IMR-90 (cell line): Measurements from ENCODE around the gene RERE. TPM values are rescaled to one million over a fixed set of nuclear protein-coding genes. Genes with fewer than 3 reads are reported as not detected.

Source experiments
- ATAC-seq: fragments of 200-7000 bp; cut with Tn5 transposase; 2 replicates; pipeline ENCODE4 v1.9.1; 2020; ENCODE audit warnings: low read depth, mild to moderate bottlenecking, moderate library complexity
- BruUV-seq: library from RNA; stranded (reverse); fragments of 400-500 nt; replicated peaks from 2 replicates; lab custom pipeline; 2021; lab: Mats Ljungman, UMichigan
- CTCF ChIA-PET: fragments of 300-600 bp; formaldehyde crosslinking; extraction: SDS; loops from one replicate; lab custom pipeline; 2021; ENCODE audit warnings: antibody characterized with exemption; lab: Yijun Ruan, JAX
- POLR2A ChIA-PET: fragments of 300-600 bp; sonication (Branson Sonifier 250); formaldehyde crosslinking; loops from one replicate; lab custom pipeline; 2022; ENCODE audit warnings: antibody characterized with exemption; ENCODE audit not compliant: unreplicated experiment; lab: Charles Lee
- DNase-seq: peaks from one replicate; pipeline ENCODE4 v3.0.0; 2013
- H2AFZ ChIP-seq: replicated peaks from 2 replicates; pipeline ENCODE3; 2013; ENCODE audit warnings: low read length, mild to moderate bottlenecking; ENCODE audit not compliant: poor library complexity
- H2AK5ac ChIP-seq: 2 replicates; pipeline ENCODE4 v1.6.1; 2013; ENCODE audit warnings: low read depth, low read length, inconsistent platforms
- H2AK9ac ChIP-seq: replicated peaks from 2 replicates; pipeline ENCODE3; 2013; ENCODE audit warnings: mild to moderate bottlenecking, low read depth, low read length, moderate library complexity; ENCODE audit not compliant: poor library complexity
- H2BK120ac ChIP-seq: 2 replicates; pipeline ENCODE4 v1.6.1; 2013; ENCODE audit warnings: low read depth, low read length, inconsistent platforms
- H2BK15ac ChIP-seq: 3 replicates; pipeline ENCODE4 v1.6.1; 2013; ENCODE audit warnings: low read depth, low read length, inconsistent platforms
- H2BK20ac ChIP-seq: 2 replicates; pipeline ENCODE4 v1.6.1; 2013; ENCODE audit warnings: low read depth, mild to moderate bottlenecking, inconsistent platforms, low read length, moderate library complexity
- H2BK5ac ChIP-seq: 2 replicates; pipeline ENCODE4 v1.6.1; 2013; ENCODE audit warnings: mild to moderate bottlenecking, low read depth, low read length, inconsistent platforms; ENCODE audit not compliant: poor library complexity, severe bottlenecking
- H3K14ac ChIP-seq: replicated peaks from 2 replicates; pipeline ENCODE4 v1.6.1; 2013; ENCODE audit warnings: low read depth, low read length, inconsistent platforms
- H3K18ac ChIP-seq: 2 replicates; pipeline ENCODE4 v1.6.1; 2013; ENCODE audit warnings: low read depth, low read length, control low read depth
- H3K23ac ChIP-seq: 2 replicates; pipeline ENCODE4 v1.6.1; 2013; ENCODE audit warnings: low read depth, low read length, inconsistent platforms
- H3K27ac ChIP-seq: 2 replicates; pipeline ENCODE4 v1.5.1; 2013; ENCODE audit warnings: mild to moderate bottlenecking, control low read depth, low read length; ENCODE audit not compliant: insufficient read depth
- H3K27me3 ChIP-seq: 2 replicates; pipeline ENCODE4 v1.6.1; 2013; ENCODE audit warnings: low read length; ENCODE audit not compliant: control insufficient read depth, insufficient read depth
- H3K36me3 ChIP-seq: 2 replicates; pipeline ENCODE4 v1.6.1; 2013; ENCODE audit warnings: low read length, mixed read lengths; ENCODE audit not compliant: control insufficient read depth, insufficient read depth
- H3K4ac ChIP-seq: 2 replicates; pipeline ENCODE4 v1.6.1; 2013; ENCODE audit warnings: low read depth, low read length, inconsistent platforms
- H3K4me1 ChIP-seq: 2 replicates; pipeline ENCODE4 v1.6.1; 2013; ENCODE audit warnings: low read length, mixed read lengths; ENCODE audit not compliant: control insufficient read depth, insufficient read depth
- H3K4me2 ChIP-seq: 2 replicates; pipeline ENCODE4 v1.6.1; 2013; ENCODE audit warnings: low read depth, mild to moderate bottlenecking, control low read depth, low read length, moderate library complexity
- H3K4me3 ChIP-seq: 2 replicates; pipeline ENCODE4 v1.5.1; 2013; ENCODE audit warnings: low read depth, mild to moderate bottlenecking, control low read depth, low read length, moderate library complexity; ENCODE audit not compliant: insufficient read depth
- H3K56ac ChIP-seq: 2 replicates; pipeline ENCODE4 v1.6.1; 2013; ENCODE audit warnings: low read length, inconsistent platforms; ENCODE audit not compliant: insufficient read depth; ENCODE audit errors: extremely low read depth
- H3K79me1 ChIP-seq, 2 experiments: 2 replicates each; pipeline ENCODE4 v1.6.1; 2013; ENCODE audit warnings: low read length in 2 of 2, inconsistent platforms in 1 of 2, low read depth in 1 of 2
- H3K9ac ChIP-seq: 2 replicates; pipeline ENCODE4 v1.6.1; 2013; ENCODE audit warnings: low read depth, low read length, control low read depth
- H3K9me1 ChIP-seq: 2 replicates; pipeline ENCODE4 v1.6.1; 2013; ENCODE audit warnings: low read length, inconsistent platforms; ENCODE audit not compliant: insufficient read depth
- H3K9me3 ChIP-seq: 2 replicates; pipeline ENCODE4 v1.6.1; 2013; ENCODE audit warnings: low read length; ENCODE audit not compliant: control insufficient read depth, insufficient read depth
- H4K20me1 ChIP-seq: 2 replicates; pipeline ENCODE4 v1.6.1; 2013; ENCODE audit warnings: low read length, inconsistent platforms; ENCODE audit not compliant: insufficient read depth
- H4K5ac ChIP-seq: 2 replicates; pipeline ENCODE4 v1.6.1; 2013; ENCODE audit warnings: mild to moderate bottlenecking, low read depth, low read length, control low read depth
- H4K8ac ChIP-seq, 2 experiments: 2 replicates each; pipeline ENCODE4 v1.6.1; 2013; ENCODE audit warnings: low read depth in 2 of 2, low read length in 2 of 2, control low read depth in 1 of 2, inconsistent platforms in 1 of 2
- H4K91ac ChIP-seq: 2 replicates; pipeline ENCODE4 v1.6.1; 2013; ENCODE audit warnings: low read depth, low read length, inconsistent platforms; ENCODE audit not compliant: insufficient read depth
- BHLHE40 ChIP-seq: fragments of 150-350 bp; IDR thresholded peaks from 2 replicates; pipeline ENCODE4 v1.6.1; 2016; ENCODE audit warnings: mild to moderate bottlenecking, low read depth, low read length
- CEBPB ChIP-seq: IDR thresholded peaks from 2 replicates; pipeline ENCODE4 v1.6.1; 2012; ENCODE audit warnings: low read depth, low read length, improper control_type of control experiment
- CHD1 ChIP-seq: IDR thresholded peaks from 2 replicates; pipeline ENCODE4 v1.6.1; 2012; ENCODE audit warnings: low read depth, low read length, improper control_type of control experiment
- CTCF ChIP-seq: conservative IDR thresholded peaks from 2 replicates; pipeline ENCODE4 v1.5.1; 2012; ENCODE audit warnings: mild to moderate bottlenecking, low read depth, low read length, improper control_type of control experiment
- ELK1 ChIP-seq: fragments of 150-350 bp; IDR thresholded peaks from 2 replicates; pipeline ENCODE4 v1.6.1; 2016; ENCODE audit warnings: low read depth, mild to moderate bottlenecking, low read length, moderate library complexity, borderline replicate concordance
- FOS ChIP-seq: fragments of 150-350 bp; IDR thresholded peaks from 2 replicates; pipeline ENCODE4 v1.6.1; 2016; ENCODE audit warnings: low read depth, low read length
- MAFK ChIP-seq: IDR thresholded peaks from 2 replicates; pipeline ENCODE4 v1.6.1; 2012; ENCODE audit warnings: low read depth, low read length, improper control_type of control experiment
- MAZ ChIP-seq: IDR thresholded peaks from 2 replicates; pipeline ENCODE4 v1.6.1; 2012; ENCODE audit warnings: low read depth, mild to moderate bottlenecking, low read length, improper control_type of control experiment, moderate library complexity, borderline replicate concordance
- MXI1 ChIP-seq: IDR thresholded peaks from 2 replicates; pipeline ENCODE4 v1.6.1; 2012; ENCODE audit warnings: low read depth, mild to moderate bottlenecking, low read length, moderate library complexity, borderline replicate concordance
- NFE2L2 ChIP-seq: fragments of 150-350 bp; IDR thresholded peaks from 2 replicates; pipeline ENCODE4 v1.6.1; 2016; ENCODE audit warnings: low read depth, mild to moderate bottlenecking, low read length
- POLR2A ChIP-seq: IDR thresholded peaks from 2 replicates; pipeline ENCODE4 v1.6.1; 2012; ENCODE audit warnings: mild to moderate bottlenecking, low read depth, low read length
- RAD21 ChIP-seq: IDR thresholded peaks from 2 replicates; pipeline ENCODE4 v1.6.1; 2012; ENCODE audit warnings: low read length, improper control_type of control experiment
- RCOR1 ChIP-seq: IDR thresholded peaks from 2 replicates; pipeline ENCODE4 v1.6.1; 2012; ENCODE audit warnings: mild to moderate bottlenecking, low read length, improper control_type of control experiment; ENCODE audit not compliant: insufficient replicate concordance
- RFX5 ChIP-seq: IDR thresholded peaks from 2 replicates; pipeline ENCODE4 v1.8.0; 2012; ENCODE audit warnings: low read depth, mild to moderate bottlenecking, low read length, moderate library complexity
- SMC3 ChIP-seq: fragments of 150-350 bp; IDR thresholded peaks from 2 replicates; pipeline ENCODE4 v1.6.1; 2016; ENCODE audit warnings: low read depth, mild to moderate bottlenecking, antibody characterized with exemption, low read length, moderate library complexity
- USF2 ChIP-seq: fragments of 150-350 bp; IDR thresholded peaks from 2 replicates; pipeline ENCODE4 v1.6.1; 2017; ENCODE audit warnings: mild to moderate bottlenecking, antibody characterized with exemption, low read length, low read depth
- WGBS, 2 experiments: methylation state at CpG; one replicate each; pipeline versions ENCODE4 v1.1.5 to v1.1.7; 2013; ENCODE audit warnings: missing lambda C conversion rate in 2 of 2; ENCODE audit not compliant: insufficient read length in 1 of 2; ENCODE audit errors: extremely low coverage in 2 of 2; 5-methylcytosine and 5-hydroxymethylcytosine counted together
- dilution Hi-C: fragments of 300-500 bp; cut with HindIII; formaldehyde crosslinking; loops from one replicate; pipeline ENCODE4 v1.14.3; 2018; ENCODE audit warnings: low sequenced_read_pairs; ENCODE audit not compliant: unreplicated experiment
- in situ Hi-C: fragments of 300-500 bp; cut with MboI; formaldehyde crosslinking; loops from 3 replicates; pipeline ENCODE4 v1.14.3; 2019; ENCODE audit warnings: low sequenced_read_pairs, inconsistent platforms, mixed read lengths
- intact Hi-C: fragments of 100-400 bp; cut with micrococcal nuclease; formaldehyde crosslinking; loops from 2 replicates; pipeline ENCODE4 v1.10.0; 2022
- polyA plus RNA-seq, 3 experiments: library from polyadenylated mRNA; depleted of rRNA; stranded (reverse); fragments of >200 nt; gene quantifications; 2 replicates each; pipeline ENCODE4 v1.2.3, GENCODE V29; 2012; ENCODE audit warnings: low replicate concordance in 1 of 3
- total RNA-seq: library from RNA; depleted of rRNA; stranded (reverse); fragments of >200 nt; gene quantifications from 2 replicates; pipeline ENCODE4 v1.2.3, GENCODE V29; 2012

The RERE gene
- total and polyA plus RNA-seq, 2 of the 4 experiments (the other 2 are of a cell fraction): 11.5 to 25.1 TPM

GRCh38 chr1:8574985-8575384 is 242.5 kb downstream of the RERE start:
- no peak overlapping the region for H2AFZ ChIP-seq
- H3K4ac ChIP-seq: no peak overlapping the region
- intact Hi-C loops (no loop called here), in situ Hi-C loops (loop anchor here (25.0 kb wide), 1 partner anchor 588 kb away; no protein-coding TSS in a partner anchor), dilution Hi-C loops (no loop called here)
- H2BK15ac ChIP-seq: no peak overlapping the region
- no peak overlapping the region for H2BK120ac ChIP-seq
- H3K36me3 ChIP-seq: 0 out of 2 replicates have a peak, but pooled peaks cover 1% of the 10 kb centered on the region
- WGBS, 2 experiments: no CpG with 5 or more reads among the region's 5 CpGs
- no peak for DNase-seq
- no peak overlapping the region for H2AK5ac ChIP-seq
- no peak overlapping the region for H3K4me3 ChIP-seq
- H2BK5ac ChIP-seq: no peak overlapping the region
- no peaks in the 10 kb centered on the region for H3K9me3 ChIP-seq
- H3K27me3 ChIP-seq: no peaks in the 10 kb centered on the region
- H3K14ac ChIP-seq: no peak overlapping the region
- no peak for TF ChIP-seq MAZ
- no peak for TF ChIP-seq CEBPB
- TF ChIP-seq RAD21: no peak
- no peak for TF ChIP-seq POLR2A
- no peak for TF ChIP-seq BHLHE40
- TF ChIP-seq FOS: no peak
- TF ChIP-seq MXI1: no peak
- TF ChIP-seq RCOR1: no peak
- TF ChIP-seq MAFK: no peak
- TF ChIP-seq NFE2L2: no peak
- no peak for TF ChIP-seq CTCF
- TF ChIP-seq RFX5: no peak
- TF ChIP-seq ELK1: no peak
- no peak for TF ChIP-seq CHD1
- no peak for TF ChIP-seq USF2
- TF ChIP-seq SMC3: no peak
- ATAC-seq: no peak
- no peak overlapping the region for H3K4me2 ChIP-seq
- peaks cover 18 to 46% of the 10 kb centered on the region in 2 experiments for H3K79me1 ChIP-seq
- no peak overlapping the region for H3K18ac ChIP-seq
- H2BK20ac ChIP-seq: no peak overlapping the region
- no peaks in the 10 kb centered on the region for H3K9me1 ChIP-seq
- ChIA-PET POLR2A (no interaction called here), CTCF (interaction anchor here (1.2 kb wide), 1 partner anchor 274 kb away, joined by 3 read pairs; no protein-coding TSS in a partner anchor)
- H2AK9ac ChIP-seq: no peak overlapping the region
- no peak overlapping the region for H3K9ac ChIP-seq
- peaks cover 4% of the 10 kb centered on the region for H3K4me1 ChIP-seq
- peaks cover 6% of the 10 kb centered on the region; the same call in 1 of the 2 replicates for H4K20me1 ChIP-seq
- H4K5ac ChIP-seq: no peak overlapping the region
- no peak overlapping the region for H3K23ac ChIP-seq
- no peak overlapping the region for H3K27ac ChIP-seq
- H4K91ac ChIP-seq: no peak overlapping the region
- no peak overlapping the region for H3K56ac ChIP-seq
- no peak overlapping the region for H4K8ac ChIP-seq
- BruUV-seq: no TSS peak
